PC-3 (cell line): ENCODE data around the gene CPN2.

Source experiments
- CTCF ChIP-seq: fragments of 300-600 bp; sonication (generic); conservative IDR thresholded peaks from 2 replicates; pipeline ENCODE4 v1.5.1; 2017; ENCODE audit warnings: antibody characterized with exemption, low read depth, mild to moderate bottlenecking, low read length
- EZH2 ChIP-seq: fragments of 300-600 bp; sonication (generic); IDR thresholded peaks from one replicate; pipeline ENCODE4 v1.6.1; 2017; ENCODE audit warnings: antibody characterized with exemption, mild to moderate bottlenecking, low read length; ENCODE audit not compliant: unreplicated experiment
- EZH2phosphoT487 ChIP-seq: fragments of 300-600 bp; sonication (generic); IDR thresholded peaks from 2 replicates; pipeline ENCODE4 v1.6.1; 2018; ENCODE audit warnings: mild to moderate bottlenecking, antibody characterized with exemption, low read length, borderline replicate concordance

- TF ChIP-seq EZH2 (no peak), CTCF (no peak), EZH2phosphoT487 (no peak)
Measured at GRCh38 chr3:194395212-194395611, 44.1 kb upstream of the CPN2 start.
